GM19351 (cell line): ENCODE data around the gene DNAAF5.

Experiments used
- ATAC-seq: cut with Tn5 transposase; IDR thresholded peaks from one replicate; pipeline ENCODE4 v1.9.1; 2021; ENCODE audit warnings: mild to moderate bottlenecking, moderate library complexity; ENCODE audit not compliant: unreplicated experiment

DNAAF5 gene

GRCh38 chr7:726084-726853 lies at the start of gene DNAAF5:
Gene DNAAF5, plus strand, starts transcription at chr7:726699. Its CDS starts 22 bp downstream, at chr7:726721.
- peak; percentile 80 for ATAC-seq

GRCh38 chr7:676972-677385 lies 49.5 kb upstream of the DNAAF5 start:
- no peak for ATAC-seq

- no peak for ATAC-seq
These were observed 45.9 kb upstream of the DNAAF5 start for GRCh38 chr7:680411-681127.

- ATAC-seq: no peak
These were observed 44.8 kb upstream of the DNAAF5 start for GRCh38 chr7:681551-682307.

- ATAC-seq: no peak
These were observed 43.7 kb upstream of the DNAAF5 start for GRCh38 chr7:682810-683209.

GRCh38 chr7:683526-684205 lies 42.8 kb upstream of the DNAAF5 start:
- ATAC-seq: no peak

- no peak for ATAC-seq
These were observed 42.1 kb upstream of the DNAAF5 start for GRCh38 chr7:684416-684815.

- no peak for ATAC-seq
These were observed 41.0 kb upstream of the DNAAF5 start for GRCh38 chr7:685540-685939.

GRCh38 chr7:690478-691360 lies 35.8 kb upstream of the DNAAF5 start:
- no peak for ATAC-seq

GRCh38 chr7:691361-692045 lies 35.0 kb upstream of the DNAAF5 start:
- ATAC-seq: no peak

GRCh38 chr7:693280-693679 lies 33.2 kb upstream of the DNAAF5 start:
- ATAC-seq: no peak

GRCh38 chr7:696426-696811 lies 30.1 kb upstream of the DNAAF5 start:
- ATAC-seq: no peak

- ATAC-seq: no peak
These were observed 29.5 kb upstream of the DNAAF5 start for GRCh38 chr7:696812-697551.

GRCh38 chr7:698515-699475 lies 27.7 kb upstream of the DNAAF5 start:
- ATAC-seq: no peak

- no peak for ATAC-seq
These were observed 26.9 kb upstream of the DNAAF5 start for GRCh38 chr7:699476-700170.

GRCh38 chr7:701086-701671 lies 25.3 kb upstream of the DNAAF5 start:
- ATAC-seq: no peak

- ATAC-seq: no peak
These were observed 23.4 kb upstream of the DNAAF5 start for GRCh38 chr7:703049-703448.
